DOHH2 (cell line): ENCODE measurements around the gene ACTMAP.

ENCODE experiments used
- H3F3A ChIP-seq: fragments of 200-600 bp; sonication (generic), shearing (Covaris generic); 2 replicates; pipeline ENCODE4 v1.6.0; 2016; ENCODE audit warnings: antibody characterized with exemption, mild to moderate bottlenecking; ENCODE audit not compliant: control insufficient read depth, insufficient read depth
- H3K27ac ChIP-seq: fragments of 200-600 bp; sonication (generic); 2 replicates; pipeline ENCODE4 v1.5.1; 2014; ENCODE audit warnings: low read depth, mild to moderate bottlenecking, low read length, moderate library complexity
- H3K27me3 ChIP-seq: fragments of 200-600 bp; sonication (generic); 2 replicates; pipeline ENCODE4 v1.6.1; 2014; ENCODE audit warnings: mild to moderate bottlenecking, low read length, mixed read lengths; ENCODE audit not compliant: control insufficient read depth
- H3K36me3 ChIP-seq: fragments of 200-600 bp; sonication (generic); 2 replicates; pipeline ENCODE4 v1.6.1; 2014; ENCODE audit warnings: mild to moderate bottlenecking, low read length, moderate library complexity, mixed read lengths; ENCODE audit not compliant: control insufficient read depth
- H3K4me1 ChIP-seq: fragments of 200-600 bp; sonication (generic); 2 replicates; pipeline ENCODE4 v1.6.1; 2014; ENCODE audit warnings: mild to moderate bottlenecking, low read length, mixed read lengths; ENCODE audit not compliant: control insufficient read depth
- H3K4me2 ChIP-seq: fragments of 200-600 bp; sonication (generic); 2 replicates; pipeline ENCODE4 v1.6.0; 2014; ENCODE audit warnings: mild to moderate bottlenecking, low read length, moderate library complexity
- H3K4me3 ChIP-seq: fragments of 200-600 bp; sonication (generic); 2 replicates; pipeline ENCODE4 v1.5.1; 2014; ENCODE audit warnings: mild to moderate bottlenecking, low read length, mixed read lengths
- H3K79me2 ChIP-seq: fragments of 200-600 bp; sonication (generic); 2 replicates; pipeline ENCODE4 v1.6.1; 2014; ENCODE audit warnings: mild to moderate bottlenecking, low read length, mixed read lengths; ENCODE audit not compliant: control insufficient read depth
- H3K9me2 ChIP-seq: fragments of 200-600 bp; sonication (generic); replicated peaks from 2 replicates; pipeline ENCODE4 v1.6.1; 2014; ENCODE audit warnings: mild to moderate bottlenecking, low read length, mixed read lengths; ENCODE audit not compliant: control insufficient read depth
- H3K9me3 ChIP-seq: fragments of 200-600 bp; sonication (generic); 2 replicates; pipeline ENCODE4 v1.6.1; 2014; ENCODE audit warnings: antibody characterized with exemption, low read length, mixed read lengths; ENCODE audit not compliant: control insufficient read depth, insufficient read depth
- H4K20me1 ChIP-seq: fragments of 200-600 bp; sonication (generic); 2 replicates; pipeline ENCODE4 v1.6.0; 2014; ENCODE audit warnings: low read depth, mild to moderate bottlenecking, antibody characterized with exemption, low read length, moderate library complexity; ENCODE audit not compliant: control insufficient read depth, insufficient read depth
- EZH2phosphoT487 ChIP-seq: fragments of 200-600 bp; sonication (generic); IDR thresholded peaks from 2 replicates; pipeline ENCODE4 v1.6.1; 2017; ENCODE audit warnings: borderline replicate concordance, mild to moderate bottlenecking, antibody characterized with exemption, low read length, moderate library complexity, mixed read lengths
- TF ChIP-seq, protein P1 (sequence below): fragments of 200-600 bp; sonication (generic); IDR thresholded peaks from one replicate; pipeline ENCODE4 v1.5.1; 2014; ENCODE audit warnings: antibody characterized with exemption, mild to moderate bottlenecking, low read depth, low read length; ENCODE audit not compliant: poor library complexity, severe bottlenecking

Gene ACTMAP

GRCh38 chr19:40763963-40764362 lies 13.7 kb upstream of the ACTMAP start:
- Histone ChIP-seq H3K36me3 (peaks cover 80% of the 10 kb centered on the region), H3K4me1 (no peaks in the 10 kb centered on the region), H3K79me2 (peaks cover 27% of the 10 kb centered on the region), H3K4me3 (no peak overlapping the region), H3F3A (peaks cover 12% of the 10 kb centered on the region), H3K27me3 (no peaks in the 10 kb centered on the region), H3K27ac (no peak overlapping the region), H3K9me2 (no peaks in the 10 kb centered on the region), H4K20me1 (no peaks in the 10 kb centered on the region; the same call in 1 of the 2 replicates), H3K4me2 (no peak overlapping the region), H3K9me3 (no peaks in the 10 kb centered on the region)
- TF ChIP-seq EZH2phosphoT487, result no peak

DNA sequence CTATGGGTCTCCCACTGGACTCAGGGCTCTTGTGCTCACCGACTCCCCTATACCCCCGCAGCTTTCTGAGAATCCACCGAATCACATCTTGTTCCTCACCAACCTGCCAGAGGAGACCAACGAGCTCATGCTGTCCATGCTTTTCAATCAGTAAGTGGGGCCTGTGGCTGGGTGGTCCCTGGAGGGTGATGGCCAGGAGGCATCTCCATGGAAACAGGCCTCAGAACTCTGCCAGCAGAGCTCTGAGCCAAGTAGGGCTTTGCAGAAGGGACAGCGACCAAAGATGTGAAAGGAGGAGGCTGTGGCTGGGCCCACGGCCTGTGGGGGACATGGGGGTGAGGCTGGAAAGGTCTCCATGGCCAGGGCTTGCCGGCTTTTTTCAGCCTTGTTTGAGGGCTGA lies 13.2 kb upstream of the ACTMAP start:
- Histone ChIP-seq H3K4me2 (no peak overlapping the region), H3K27me3 (no peaks in the 10 kb centered on the region), H3K36me3 (peaks cover 80% of the 10 kb centered on the region), H3K27ac (no peak overlapping the region), H3K9me3 (no peaks in the 10 kb centered on the region), H3K9me2 (no peaks in the 10 kb centered on the region), H3F3A (peaks cover 11% of the 10 kb centered on the region), H4K20me1 (no peaks in the 10 kb centered on the region; the same call in 1 of the 2 replicates), H3K79me2 (peaks cover 29% of the 10 kb centered on the region), H3K4me1 (no peaks in the 10 kb centered on the region), H3K4me3 (no peak overlapping the region)
- TF ChIP-seq, protein P1, sequence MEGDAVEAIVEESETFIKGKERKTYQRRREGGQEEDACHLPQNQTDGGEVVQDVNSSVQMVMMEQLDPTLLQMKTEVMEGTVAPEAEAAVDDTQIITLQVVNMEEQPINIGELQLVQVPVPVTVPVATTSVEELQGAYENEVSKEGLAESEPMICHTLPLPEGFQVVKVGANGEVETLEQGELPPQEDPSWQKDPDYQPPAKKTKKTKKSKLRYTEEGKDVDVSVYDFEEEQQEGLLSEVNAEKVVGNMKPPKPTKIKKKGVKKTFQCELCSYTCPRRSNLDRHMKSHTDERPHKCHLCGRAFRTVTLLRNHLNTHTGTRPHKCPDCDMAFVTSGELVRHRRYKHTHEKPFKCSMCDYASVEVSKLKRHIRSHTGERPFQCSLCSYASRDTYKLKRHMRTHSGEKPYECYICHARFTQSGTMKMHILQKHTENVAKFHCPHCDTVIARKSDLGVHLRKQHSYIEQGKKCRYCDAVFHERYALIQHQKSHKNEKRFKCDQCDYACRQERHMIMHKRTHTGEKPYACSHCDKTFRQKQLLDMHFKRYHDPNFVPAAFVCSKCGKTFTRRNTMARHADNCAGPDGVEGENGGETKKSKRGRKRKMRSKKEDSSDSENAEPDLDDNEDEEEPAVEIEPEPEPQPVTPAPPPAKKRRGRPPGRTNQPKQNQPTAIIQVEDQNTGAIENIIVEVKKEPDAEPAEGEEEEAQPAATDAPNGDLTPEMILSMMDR, result no peak
- TF ChIP-seq EZH2phosphoT487, result no peak

DNA sequence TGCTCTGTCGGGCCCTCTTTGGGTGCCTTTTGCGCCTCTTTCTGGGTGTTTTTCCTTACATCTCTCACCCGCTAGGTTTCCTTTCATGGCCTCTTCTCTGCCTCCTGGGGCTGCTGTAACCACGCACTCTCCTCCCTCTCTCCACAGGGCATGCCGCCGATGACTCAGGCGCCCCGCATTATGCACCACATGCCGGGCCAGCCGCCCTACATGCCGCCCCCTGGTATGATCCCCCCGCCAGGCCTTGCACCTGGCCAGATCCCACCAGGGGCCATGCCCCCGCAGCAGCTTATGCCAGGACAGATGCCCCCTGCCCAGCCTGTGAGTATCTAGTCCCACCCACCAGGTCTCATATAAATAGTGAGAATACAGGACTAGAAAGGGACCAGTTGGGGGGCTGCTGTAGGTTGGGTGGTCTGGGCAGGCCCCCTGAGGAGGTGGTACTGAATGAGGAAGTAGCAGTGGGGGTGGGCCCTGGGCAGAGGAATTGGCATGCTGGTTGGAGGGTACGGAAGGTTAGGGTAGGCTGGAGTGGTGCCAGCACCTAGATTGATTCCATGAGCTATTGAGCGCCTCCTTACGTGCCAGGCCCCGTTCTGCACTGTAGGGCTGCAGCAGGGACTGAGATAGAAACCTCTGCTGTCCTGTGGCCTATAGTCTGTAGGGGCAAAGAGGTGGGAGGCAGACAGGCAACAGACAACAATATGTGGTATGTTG lies 12.6 kb upstream of the ACTMAP start:
- H3K27ac ChIP-seq, result no peak overlapping the region
- no peak overlapping the region for H3K4me2 ChIP-seq
- peaks cover 35% of the 10 kb centered on the region for H3K79me2 ChIP-seq
- H3K27me3 ChIP-seq, result no peaks in the 10 kb centered on the region
- peaks cover 86% of the 10 kb centered on the region for H3K36me3 ChIP-seq
- no peaks in the 10 kb centered on the region for H3K9me3 ChIP-seq
- H3F3A ChIP-seq, result peaks cover 11% of the 10 kb centered on the region
- no peaks in the 10 kb centered on the region for H3K9me2 ChIP-seq
- no peak overlapping the region for H3K4me3 ChIP-seq
- TF ChIP-seq EZH2phosphoT487, result no peak
- TF ChIP-seq, protein P1, result no peak
- H4K20me1 ChIP-seq, result no peaks in the 10 kb centered on the region; the same call in 1 of the 2 replicates
- no peaks in the 10 kb centered on the region for H3K4me1 ChIP-seq

DNA sequence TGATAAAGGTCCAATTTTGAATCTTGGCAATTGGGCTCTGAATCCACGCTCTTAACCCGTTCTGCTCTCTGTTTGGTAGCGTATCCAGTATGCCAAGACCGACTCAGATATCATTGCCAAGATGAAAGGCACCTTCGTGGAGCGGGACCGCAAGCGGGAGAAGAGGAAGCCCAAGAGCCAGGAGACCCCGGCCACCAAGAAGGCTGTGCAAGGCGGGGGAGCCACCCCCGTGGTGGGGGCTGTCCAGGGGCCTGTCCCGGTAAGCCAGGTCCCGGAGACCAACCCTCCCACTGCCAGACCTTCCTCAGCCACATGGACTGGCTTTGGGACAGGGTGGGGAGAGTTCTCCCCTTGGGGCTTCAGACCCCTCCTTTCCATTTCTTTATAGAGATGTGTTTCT lies 9.1 kb upstream of the ACTMAP start:
- Histone ChIP-seq H3K79me2 (peaks cover 68% of the 10 kb centered on the region), H3K9me3 (no peaks in the 10 kb centered on the region), H3F3A (peaks cover 2% of the 10 kb centered on the region; the same call in 1 of the 2 replicates), H3K27me3 (no peaks in the 10 kb centered on the region), H3K4me3 (no peak overlapping the region), H3K27ac (no peak overlapping the region), H3K36me3 (peaks cover 93% of the 10 kb centered on the region), H3K9me2 (no peaks in the 10 kb centered on the region), H3K4me2 (no peak overlapping the region), H4K20me1 (peaks cover 24% of the 10 kb centered on the region), H3K4me1 (peaks cover 25% of the 10 kb centered on the region)
- TF ChIP-seq, protein P1, result no peak
- TF ChIP-seq EZH2phosphoT487, result no peak
